GM21447 (cell line): ENCODE measurements around the gene TRNAU1AP.
"Not testable (repeated sequence)": the region's sequence is repeated elsewhere in the genome, so short reads cannot be mapped to it uniquely, and the experiment has no call there.

Experiments
- ATAC-seq: cut with Tn5 transposase; IDR thresholded peaks from one replicate; pipeline ENCODE4 v1.9.1; 2021; ENCODE audit not compliant: unreplicated experiment

TRNAU1AP gene

DNA sequence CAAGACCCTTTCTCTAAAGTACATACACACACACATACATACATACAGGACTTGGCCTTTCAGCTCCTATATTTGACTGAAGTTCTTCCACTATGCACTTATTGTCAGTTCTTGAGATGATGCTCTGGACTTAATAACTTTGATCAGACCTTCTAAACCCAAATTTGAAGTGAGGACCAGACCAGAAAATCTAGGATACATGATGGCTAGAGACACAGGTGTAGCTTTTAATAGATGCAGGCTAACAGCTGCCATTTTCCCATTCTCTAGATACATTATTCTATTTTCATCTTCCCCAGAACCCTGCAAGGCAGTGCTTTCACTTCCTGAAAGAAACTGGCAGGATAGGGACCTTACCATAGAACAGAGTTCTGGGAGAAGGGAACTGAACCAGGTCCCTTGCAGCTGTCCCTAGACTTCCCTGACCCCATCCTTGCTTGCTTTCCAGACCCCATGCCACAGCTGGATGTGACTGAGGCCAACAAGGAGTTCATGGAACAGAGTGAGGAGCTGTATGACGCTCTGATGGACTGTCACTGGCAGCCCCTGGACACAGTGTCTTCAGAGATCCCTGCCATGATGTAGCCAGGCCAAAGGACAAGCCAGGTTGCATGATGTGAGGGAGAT is 24.3 kb downstream of the TRNAU1AP start:
- ATAC-seq = no peak

DNA sequence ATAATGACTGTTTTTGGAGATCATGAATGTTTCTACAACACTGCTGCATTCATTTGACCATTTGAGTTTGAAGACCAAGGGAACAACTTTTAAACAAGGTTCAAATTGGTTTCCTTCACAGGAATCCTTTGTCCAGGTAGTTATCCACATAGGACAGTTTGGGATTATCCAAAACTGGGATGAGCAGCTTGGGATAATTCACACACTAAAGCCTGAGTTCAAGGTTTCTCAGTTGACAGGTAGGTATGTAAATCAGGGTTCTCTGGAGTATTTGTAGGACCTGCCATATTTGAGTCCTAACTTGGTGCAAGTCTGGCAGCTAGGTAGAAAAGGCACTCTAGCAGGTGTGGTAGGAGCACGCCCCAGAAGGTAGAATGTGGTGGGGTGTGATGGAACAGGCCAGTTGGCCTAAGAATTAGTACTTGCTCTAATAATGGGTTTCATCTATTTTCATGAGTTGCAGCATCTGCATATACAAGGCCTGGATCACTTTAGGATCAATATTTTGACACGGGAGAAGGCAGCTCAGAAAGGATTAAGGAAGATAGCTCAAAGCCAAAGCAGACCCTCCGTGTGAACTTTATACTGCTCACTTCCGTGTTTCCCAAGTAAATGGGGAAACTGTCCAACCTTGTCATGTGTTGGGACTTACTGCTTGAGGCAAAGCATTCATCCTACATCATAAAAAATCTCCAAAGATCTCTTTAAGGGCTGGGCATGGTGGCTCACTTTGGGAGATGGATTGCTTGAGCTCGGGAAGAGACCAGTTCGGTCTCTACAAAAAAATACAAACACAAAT is 25.1 kb downstream of the TRNAU1AP start:
- ATAC-seq = no peak

DNA sequence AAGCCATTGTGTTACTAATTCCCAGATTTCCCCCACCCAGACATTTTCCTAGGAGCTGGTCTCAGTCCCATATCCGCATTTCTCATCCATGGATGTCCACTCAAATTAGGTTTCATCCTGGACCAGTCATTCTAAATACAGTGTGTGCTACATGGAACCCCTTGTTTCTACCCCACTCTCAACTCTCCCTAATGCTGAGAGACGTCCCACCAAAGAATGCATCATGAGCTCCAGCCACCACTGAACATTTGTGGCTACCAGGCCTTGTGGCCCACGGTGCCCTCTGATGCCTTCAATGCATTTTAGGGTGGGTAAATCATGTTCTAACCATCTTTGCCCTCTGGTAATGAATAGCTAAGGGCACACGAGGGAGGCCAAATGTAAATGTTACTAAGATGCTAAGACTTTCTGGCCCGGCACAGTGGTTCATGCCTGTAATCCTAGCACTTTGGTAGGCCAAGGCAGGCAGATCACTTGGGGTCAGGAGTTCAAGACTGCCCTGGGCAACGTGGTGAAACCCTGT is 25.9 kb downstream of the TRNAU1AP start:
- ATAC-seq = no peak

DNA sequence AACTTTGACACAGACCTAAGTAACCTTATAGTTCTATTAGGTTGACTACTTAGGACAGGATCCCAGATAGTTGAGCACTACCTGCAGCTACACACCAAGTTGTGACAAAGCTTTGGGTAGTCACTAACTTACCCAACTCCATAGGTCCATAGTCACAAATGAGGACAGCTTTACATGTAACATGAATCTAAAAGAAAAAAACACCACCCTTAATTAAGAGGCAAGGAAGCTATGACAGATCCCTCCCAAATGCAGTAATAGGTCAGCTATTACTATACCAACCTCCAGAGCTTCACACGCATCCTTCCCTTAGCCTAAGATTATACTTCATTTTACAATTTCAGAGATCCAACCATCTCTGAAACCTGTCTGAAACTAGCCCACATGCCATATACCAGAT is 26.5 kb downstream of the TRNAU1AP start:
- ATAC-seq = no peak

DNA sequence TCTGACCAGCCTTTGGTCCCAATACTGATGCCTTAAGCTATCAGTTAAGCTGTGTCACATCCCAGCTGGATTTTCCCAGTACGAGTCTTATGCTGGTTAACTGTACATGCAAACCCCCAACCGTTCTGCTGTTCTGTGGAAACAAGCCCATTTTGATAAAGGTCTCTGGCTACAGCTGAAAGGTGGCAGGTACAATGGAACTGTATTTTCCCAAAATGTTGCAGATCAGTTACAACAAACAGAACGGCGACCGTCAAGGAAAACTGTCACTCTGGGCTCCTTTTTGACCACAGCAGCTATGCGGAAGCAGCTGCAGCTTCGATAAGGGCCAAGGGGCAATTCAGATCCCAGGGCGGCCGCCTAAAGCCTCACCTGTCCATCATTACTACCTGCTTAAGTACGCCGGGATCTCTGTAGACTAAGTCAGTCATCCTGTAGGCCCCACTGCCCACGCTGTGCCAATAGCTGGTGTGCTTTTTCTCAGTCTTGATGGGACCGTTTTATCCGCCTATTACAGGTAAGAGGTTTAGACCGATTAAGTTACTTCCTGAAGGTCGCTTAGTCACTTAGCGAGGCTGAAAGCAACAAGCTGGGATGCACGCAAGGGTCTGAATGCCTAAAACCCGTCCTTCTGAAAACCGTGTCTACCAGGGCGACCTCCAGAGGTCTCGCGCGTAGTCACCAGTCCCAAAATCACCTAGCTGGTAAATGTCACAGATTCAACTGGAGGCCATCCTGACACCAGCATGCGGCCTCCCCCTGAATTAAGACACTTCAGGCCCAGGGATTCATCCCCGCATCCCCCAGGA is 28.0 kb downstream of the TRNAU1AP start:
- ATAC-seq = peak; percentile 14

DNA sequence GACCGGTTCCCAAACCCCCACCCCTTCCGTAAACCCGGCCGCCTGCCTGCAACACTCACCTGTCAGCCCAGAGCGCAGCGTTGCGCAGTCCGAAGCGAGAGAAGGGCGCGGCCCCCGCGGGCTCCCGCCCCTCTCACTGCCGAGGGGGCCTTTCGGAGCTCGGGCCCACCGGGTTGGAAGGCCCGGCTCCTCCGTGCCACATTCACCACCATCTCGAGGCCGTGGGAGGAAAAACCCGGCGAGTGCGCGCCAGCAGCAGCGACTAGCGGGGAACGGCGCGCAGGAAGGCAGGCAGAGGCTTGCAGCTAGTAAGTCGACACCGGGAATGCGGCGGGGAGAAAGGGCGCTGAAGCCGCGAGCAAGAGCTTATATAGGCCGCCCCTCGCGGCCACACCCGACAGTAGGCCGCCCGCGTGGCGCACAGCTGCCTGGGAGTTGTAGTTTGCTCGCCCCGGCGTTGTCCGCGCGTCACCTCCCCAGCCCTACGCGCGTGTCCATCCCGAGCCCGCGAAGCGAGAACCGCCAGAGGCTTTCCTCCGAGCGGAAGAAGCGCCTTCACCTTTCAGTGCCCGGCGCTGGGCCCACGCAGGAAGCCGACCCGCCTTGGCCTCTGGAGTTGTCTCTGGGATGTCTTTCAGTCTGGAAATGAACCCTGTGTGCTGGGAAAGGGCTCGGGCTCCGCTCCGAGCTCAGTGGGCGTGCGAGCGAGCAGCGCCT is 28.8 kb downstream of the TRNAU1AP start:
- peak; percentile 66 for ATAC-seq

DNA sequence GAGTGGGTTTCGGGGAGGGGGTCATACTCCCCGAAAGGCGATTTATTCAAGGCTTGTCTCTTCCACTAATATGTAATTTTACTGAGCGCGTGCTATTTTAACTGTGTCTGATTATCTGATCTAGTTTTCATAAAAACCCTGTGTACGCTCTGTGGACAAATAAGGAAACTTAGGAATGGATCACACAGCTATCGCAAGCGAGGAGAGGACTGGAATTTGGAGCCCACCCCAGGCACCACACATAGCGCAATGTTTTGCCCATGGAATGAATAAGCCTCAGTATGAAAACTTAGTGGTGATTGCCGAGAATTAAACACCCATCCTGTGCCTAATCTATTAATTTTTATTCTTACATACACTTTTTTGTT is 29.3 kb downstream of the TRNAU1AP start:
- ATAC-seq = no peak

DNA sequence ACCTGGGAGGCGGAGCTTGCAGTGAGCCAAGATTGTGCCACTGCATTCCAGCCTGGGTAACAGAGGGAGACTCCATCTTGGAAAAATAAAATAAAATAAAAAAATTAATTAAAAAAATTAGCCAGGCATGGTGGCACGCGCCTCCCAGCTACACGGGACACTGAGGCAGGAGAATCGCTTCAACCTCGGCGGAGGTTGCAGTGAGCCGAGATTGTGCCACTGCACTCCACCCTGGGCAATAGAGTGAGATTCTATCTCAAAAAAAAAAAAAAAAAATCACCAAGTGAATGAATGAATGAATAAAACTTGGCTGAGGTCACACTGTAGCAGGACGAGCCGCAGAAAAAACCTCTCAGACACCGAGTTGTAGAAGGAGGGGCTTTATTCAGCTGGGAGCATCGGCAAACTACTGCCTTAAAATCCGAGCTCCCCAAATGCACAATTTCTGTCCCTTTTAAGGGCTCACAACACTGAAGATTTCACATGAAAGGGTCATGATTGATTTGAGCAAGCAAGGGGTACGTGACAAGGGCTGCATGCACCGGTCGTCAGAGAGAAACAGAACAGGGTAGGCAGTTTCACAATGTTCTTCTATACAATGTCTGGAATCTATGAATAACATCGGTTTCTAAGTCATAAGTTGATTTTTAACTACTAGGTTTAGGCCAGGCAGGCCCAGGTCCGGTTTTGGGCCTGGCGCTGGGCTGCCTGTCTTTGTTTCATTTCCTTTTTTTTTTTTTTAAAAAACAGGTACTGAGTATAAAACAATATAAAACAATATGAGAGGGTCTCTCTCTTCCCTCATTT is 33.9 kb downstream of the TRNAU1AP start:
- ATAC-seq = not testable (repeated sequence)

DNA sequence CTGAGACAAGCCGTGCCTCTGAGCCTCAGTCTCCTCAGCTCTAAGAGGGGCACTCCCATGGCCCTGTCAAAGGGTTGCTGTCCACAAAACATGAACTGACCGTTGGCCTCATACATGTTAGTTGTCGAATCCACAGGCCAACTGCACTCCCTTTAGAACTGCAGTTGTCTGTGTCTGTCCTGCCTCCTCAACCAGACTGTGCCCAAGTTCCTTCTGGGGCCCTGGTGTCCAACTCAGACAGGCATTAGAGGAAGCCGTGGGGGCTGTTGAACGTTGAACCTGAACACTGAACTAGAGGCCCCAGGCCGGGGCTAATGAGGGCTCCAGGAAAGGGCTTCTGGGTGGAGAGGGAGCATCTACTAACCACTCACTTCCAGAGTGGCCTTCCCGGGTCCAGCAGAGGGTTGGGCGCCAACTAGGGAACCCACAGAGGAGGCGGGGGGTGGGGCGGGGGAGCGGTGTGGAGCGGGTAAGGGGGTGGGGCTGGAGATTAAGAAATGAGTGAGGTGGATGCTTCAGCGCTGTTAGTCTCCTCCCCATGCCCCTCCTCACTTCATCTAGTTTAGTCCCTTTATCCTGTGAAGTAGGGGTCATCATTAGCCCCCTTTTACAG is 38.9 kb downstream of the TRNAU1AP start, which contains the start of gene RAB42:
Gene RAB42, plus strand, starts transcription at position 558 of the 613 bp plus-strand sequence. CDS start 247 bp downstream, outside the sequence.
- ATAC-seq = peak; percentile 38

DNA sequence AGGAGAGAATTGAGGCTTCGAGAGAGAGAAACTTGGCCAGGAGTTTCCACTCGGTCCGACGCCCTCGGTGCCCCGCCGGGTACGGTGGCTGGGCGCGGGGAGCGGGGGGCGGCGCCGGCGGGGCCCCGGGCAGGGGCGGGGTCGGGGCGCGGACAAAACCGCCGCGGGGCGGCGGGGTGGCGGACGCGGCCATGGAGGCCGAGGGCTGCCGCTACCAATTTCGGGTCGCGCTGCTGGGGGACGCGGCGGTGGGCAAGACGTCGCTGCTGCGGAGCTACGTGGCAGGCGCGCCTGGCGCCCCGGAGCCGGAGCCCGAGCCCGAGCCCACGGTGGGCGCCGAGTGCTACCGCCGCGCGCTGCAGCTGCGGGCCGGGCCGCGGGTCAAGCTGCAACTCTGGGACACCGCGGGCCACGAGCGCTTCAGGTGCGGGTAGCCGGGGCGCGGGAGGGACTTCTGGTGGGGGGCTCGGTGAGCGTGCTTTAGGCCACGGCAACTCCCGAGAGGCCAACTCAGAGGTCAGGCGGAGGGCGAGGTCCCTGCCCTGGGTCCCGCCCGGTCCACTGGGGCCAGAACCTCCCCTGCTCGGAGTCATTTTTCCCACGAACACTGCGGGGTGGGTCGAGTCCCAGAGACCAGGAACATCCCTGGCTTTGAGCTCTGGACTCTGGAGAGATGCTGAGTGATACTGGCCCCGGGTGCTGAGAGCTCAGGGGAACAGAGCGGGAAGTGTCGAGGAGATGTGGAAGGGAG is 39.6 kb downstream of the TRNAU1AP start:
- peak; percentile 51 for ATAC-seq

DNA sequence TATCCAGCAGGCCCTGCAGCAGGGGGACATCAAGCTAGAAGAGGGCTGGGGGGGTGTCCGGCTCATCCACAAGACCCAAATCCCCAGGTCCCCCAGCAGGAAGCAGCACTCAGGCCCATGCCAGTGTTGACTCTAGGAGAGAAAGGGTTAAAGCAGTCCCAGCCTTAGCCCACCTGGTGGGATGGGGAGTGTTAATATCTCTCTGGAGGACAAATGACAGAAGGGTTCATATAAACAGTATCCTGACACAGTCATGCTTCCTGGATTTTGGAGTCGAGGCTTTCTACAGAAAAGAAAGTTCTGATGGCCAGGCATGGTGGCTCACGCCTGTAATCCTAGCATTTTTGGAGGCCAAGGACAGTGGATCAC is 41.1 kb downstream of the TRNAU1AP start:
- not testable (repeated sequence) for ATAC-seq

DNA sequence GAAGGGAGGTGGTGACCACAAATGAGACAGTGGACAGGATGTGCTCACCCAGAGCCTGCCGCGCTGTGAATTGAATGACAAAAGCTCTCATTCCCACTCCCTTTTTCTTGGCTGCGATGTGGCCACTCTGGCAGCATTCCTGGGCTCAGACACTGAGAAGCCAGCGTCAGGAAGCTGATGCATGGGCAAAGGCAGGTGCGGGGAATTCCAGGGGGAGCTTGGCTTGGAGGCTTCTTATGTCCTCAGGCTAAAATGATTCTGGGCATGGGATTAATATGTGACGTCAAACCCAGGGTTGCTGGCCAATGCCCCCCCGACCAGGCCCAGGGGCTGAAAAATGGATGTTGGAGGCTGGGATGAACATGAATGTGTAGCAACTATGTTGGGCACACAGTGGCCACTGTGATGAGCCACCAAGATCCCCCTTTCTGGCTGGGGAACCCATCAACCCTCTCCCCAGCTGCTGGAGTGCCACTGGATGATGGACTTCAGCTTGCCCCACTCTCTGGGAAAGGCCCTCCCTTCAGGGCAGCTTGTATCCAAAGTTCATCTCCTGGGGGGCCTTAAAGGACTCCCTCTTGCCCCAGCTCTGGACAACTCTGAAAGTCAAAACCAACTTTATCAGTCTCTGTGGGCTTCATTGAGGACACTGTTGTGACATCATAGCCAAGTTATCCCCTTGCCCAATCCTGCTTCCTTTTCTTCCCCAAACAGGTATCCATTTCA is 42.0 kb downstream of the TRNAU1AP start:
- ATAC-seq = not testable (repeated sequence)

DNA sequence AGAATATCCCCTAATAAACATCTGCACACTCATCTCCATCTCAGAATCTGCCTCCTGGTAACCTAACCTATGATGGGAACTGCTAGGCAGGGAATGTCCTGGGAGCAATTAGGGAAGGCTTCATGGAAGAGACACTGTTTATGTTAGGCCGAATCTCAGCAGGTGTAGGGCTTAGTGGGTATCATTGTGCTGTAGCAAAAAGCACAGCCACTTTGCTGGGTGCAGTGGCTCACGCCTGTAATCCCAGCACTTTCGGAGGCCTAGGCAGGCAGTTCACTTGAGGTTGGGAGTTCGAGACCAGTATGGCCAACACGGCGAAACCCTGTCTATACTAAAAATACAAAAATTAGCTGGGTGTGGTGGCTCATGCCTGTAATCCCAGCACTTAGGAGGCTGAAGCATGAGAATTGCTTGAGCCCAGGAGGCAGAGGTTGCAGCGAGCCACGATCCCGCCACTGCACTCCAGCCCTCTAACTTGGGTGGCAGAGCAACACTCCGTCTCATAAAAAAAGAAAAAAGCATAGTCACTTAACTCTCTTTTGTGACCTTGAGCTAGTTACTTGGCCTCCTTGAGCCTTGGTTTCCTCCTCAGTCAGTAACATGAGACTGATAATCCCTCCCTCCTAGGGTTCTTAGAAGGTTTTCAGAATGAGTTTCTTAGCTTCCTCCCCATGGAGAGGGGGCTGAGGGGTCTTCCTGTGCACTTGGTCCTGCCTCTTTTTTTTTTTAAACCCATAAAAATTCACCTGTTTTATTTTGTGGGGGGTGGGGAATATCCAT is 42.7 kb downstream of the TRNAU1AP start:
- no peak for ATAC-seq

DNA sequence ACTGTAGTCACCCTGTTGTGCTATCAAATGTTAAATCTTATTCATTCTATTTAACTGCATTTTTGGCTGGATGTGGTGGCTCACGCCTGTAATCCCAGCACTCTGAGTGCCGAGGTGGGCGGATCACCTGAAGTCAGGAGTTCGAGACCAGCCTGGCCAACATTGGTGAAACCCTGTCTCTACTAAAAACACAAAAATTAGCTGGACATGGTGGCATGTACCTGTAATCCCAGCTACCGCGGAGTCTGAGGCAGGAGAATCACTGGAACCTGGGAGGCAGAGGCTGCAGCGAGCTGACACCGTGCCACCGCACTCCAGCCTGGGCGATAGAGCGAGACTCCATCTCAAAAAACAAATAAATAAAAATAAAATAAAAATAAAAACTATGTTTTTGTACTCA is 43.4 kb downstream of the TRNAU1AP start:
- not testable (repeated sequence) for ATAC-seq

DNA sequence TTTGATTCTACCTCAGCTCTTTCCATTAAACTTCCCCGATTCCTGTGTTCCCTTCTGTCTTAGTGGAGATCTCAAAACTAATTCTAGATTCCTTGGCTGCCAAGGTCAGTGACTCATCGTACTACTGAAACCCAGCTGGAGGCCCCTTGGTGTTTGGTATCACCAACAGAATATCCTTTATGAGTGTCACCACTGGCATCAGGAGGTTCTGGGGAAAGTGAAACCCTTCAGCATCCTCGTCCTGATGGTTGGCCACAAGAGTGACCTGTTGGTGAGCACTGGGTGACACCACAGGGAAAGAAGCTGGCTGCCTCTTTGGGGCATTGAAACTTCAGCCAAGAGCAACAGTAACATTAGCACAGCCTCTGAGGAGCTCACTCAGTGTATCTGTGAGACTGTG is 48.8 kb downstream of the TRNAU1AP start:
- ATAC-seq = peak; percentile 54

DNA sequence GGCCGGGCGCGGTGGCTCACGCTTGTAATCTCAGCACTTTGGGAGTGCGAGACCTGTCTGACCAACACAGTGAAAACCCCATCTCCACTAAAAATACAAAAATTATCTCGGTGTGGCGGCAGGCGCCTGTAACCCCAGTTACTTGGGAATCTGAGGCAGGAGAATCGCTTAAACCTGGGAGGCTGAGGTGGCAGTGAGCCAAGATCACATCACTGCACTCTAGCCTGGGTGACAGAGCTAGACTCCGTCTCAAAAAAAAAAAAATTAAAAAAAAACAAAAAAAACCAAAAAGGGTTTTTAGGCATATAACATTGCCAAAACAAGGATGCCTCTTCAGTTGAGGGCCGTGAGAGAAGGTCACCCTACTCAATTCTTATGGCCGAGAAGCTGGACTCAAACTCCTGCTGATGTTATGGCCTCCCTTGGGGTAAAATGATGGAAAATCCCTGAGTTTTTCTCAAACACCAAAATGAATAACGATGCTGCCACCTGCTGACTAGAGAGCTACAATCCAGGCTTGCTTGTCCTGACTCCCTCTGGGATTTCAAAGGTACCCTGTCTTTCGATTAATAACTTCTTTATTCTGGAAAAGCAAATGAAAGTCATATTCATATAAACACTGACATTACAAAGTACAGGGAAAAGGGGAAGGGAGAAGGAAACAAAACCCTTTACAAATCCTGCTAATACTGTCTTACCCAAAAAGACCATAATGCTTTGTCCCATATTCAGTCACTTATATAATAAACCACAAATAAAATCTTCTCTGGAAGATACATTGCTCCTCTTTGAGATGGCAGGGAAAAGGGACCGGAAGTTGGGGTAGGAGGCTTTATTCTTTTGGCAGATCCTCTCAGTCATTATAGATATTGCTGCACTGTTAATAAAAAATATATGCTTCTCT is 49.9 kb downstream of the TRNAU1AP start:
- no peak for ATAC-seq
